Esophagus squamous epithelium (tissue), 4 donors: ENCODE data around the gene HDAC10.

Experiments used
- POLR2A ChIP-seq, 4 donors: fragments of 450-650 bp; IDR thresholded peaks; one replicate each; pipeline ENCODE4 v1.6.1; 2017; ENCODE audit warnings: antibody characterized with exemption in 4 of 4, mild to moderate bottlenecking in 4 of 4, moderate library complexity in 3 of 4
- TF ChIP-seq, protein P1 (sequence below), 6 experiments: fragments of 450-650 bp in 4 of 6; fragments of 200-600 bp in 2 of 6; sonication (generic) in 2 of 6; IDR thresholded peaks; one replicate each; pipeline ENCODE4 v1.5.1; 2016 to 2019; ENCODE audit warnings: antibody characterized with exemption in 6 of 6, mild to moderate bottlenecking in 4 of 6, moderate library complexity in 4 of 6

DNA sequence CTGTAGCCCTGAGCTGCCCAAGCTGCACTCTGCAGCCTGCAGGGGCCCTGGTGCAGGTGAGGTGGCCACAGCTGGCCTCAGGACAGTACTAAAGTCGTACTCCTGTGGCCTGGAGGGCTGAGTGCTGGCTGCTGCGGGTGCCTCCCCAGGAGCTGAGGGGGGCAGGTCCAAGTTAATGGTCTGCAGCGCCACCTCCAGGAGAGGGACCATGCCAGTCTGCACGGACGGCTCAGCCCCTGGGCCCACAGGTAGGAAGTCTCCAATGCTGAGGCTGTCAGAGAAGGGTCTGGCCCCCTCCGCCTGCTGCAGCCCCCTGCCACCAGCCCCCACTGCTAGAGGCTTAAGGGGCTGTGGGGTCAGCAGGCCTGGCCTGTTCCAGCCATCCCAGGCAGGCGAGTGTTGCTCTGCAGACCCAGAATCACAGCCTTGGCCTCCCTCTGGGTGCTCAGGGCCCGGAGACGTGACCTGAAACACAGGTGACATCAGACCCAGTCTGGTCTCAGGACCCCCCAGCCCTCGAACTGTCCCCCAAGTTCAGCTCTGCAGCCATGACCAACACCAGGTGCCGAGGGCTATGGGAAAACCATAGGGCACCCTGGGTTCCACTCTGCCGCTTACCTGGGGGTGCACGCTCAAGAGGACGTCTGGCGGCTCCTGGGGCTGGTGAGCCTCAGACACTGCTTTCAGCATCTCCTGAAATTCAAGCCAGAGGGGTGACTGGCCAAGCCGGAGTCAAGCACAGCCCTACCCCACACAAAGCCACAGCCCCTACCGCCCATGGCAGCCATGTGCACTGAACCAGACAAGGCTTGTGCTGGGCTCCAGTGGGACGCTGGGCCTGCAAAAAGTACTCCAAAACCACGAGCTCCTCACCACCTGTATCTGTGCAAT is 29.4 kb downstream of the HDAC10 start:
- TF ChIP-seq, protein P1, sequence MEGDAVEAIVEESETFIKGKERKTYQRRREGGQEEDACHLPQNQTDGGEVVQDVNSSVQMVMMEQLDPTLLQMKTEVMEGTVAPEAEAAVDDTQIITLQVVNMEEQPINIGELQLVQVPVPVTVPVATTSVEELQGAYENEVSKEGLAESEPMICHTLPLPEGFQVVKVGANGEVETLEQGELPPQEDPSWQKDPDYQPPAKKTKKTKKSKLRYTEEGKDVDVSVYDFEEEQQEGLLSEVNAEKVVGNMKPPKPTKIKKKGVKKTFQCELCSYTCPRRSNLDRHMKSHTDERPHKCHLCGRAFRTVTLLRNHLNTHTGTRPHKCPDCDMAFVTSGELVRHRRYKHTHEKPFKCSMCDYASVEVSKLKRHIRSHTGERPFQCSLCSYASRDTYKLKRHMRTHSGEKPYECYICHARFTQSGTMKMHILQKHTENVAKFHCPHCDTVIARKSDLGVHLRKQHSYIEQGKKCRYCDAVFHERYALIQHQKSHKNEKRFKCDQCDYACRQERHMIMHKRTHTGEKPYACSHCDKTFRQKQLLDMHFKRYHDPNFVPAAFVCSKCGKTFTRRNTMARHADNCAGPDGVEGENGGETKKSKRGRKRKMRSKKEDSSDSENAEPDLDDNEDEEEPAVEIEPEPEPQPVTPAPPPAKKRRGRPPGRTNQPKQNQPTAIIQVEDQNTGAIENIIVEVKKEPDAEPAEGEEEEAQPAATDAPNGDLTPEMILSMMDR (IDR thresholded peaks at IDR 0.05): no peak
- no peak for TF ChIP-seq POLR2A (IDR thresholded peaks at IDR 0.05)
